A673 (cell line): ENCODE results near the gene RPL32. TPM values are rescaled to one million over a fixed set of nuclear protein-coding genes. Genes with fewer than 3 reads are reported as not detected.

Source experiments
- BruUV-seq: library from RNA; stranded (reverse); fragments of 400-500 nt; replicated peaks from 2 replicates; lab custom pipeline; 2021; lab: Mats Ljungman, UMichigan
- CTCF ChIA-PET: fragments of 300-600 bp; sonication (Branson Sonifier 250); formaldehyde crosslinking; loops from one replicate; lab custom pipeline; 2022; ENCODE audit warnings: antibody characterized with exemption; lab: Charles Lee
- POLR2A ChIA-PET: fragments of 300-600 bp; sonication (Branson Sonifier 250); formaldehyde crosslinking; loops from one replicate; lab custom pipeline; 2022; ENCODE audit warnings: antibody characterized with exemption; ENCODE audit not compliant: low non-redundant PET; lab: Charles Lee
- DNase-seq: peaks from one replicate; pipeline ENCODE4 v3.0.0-alpha.2; 2015; ENCODE audit warnings: low spot score
- H3K27ac ChIP-seq: fragments of 200-600 bp; sonication (generic); 2 replicates; pipeline ENCODE4 v1.5.1; 2016; ENCODE audit warnings: mixed run types, low read depth, mild to moderate bottlenecking, mixed read lengths, antibody characterized with exemption, low read length; ENCODE audit not compliant: poor library complexity, severe bottlenecking
- H3K27me3 ChIP-seq: fragments of 200-600 bp; sonication (generic); replicated peaks from 2 replicates; pipeline ENCODE4 v1.6.1; 2017; ENCODE audit warnings: mixed run types, low read depth, mild to moderate bottlenecking, mixed read lengths, antibody characterized with exemption, low read length; ENCODE audit not compliant: insufficient read depth, poor library complexity
- H3K36me3 ChIP-seq: fragments of 200-600 bp; sonication (generic); 2 replicates; pipeline ENCODE4 v1.6.1; 2016; ENCODE audit warnings: mixed run types, mild to moderate bottlenecking, mixed read lengths, antibody characterized with exemption, low read length; ENCODE audit not compliant: insufficient read depth, poor library complexity, severe bottlenecking
- H3K4me1 ChIP-seq: fragments of 200-600 bp; sonication (generic); 2 replicates; pipeline ENCODE4 v1.6.1; 2017; ENCODE audit warnings: mixed run types, mild to moderate bottlenecking, mixed read lengths, antibody characterized with exemption, low read length; ENCODE audit not compliant: insufficient read depth, poor library complexity, severe bottlenecking
- H3K4me3 ChIP-seq: fragments of 200-600 bp; sonication (generic); 2 replicates; pipeline ENCODE4 v1.5.1; 2016; ENCODE audit warnings: low read depth, mixed run types, mild to moderate bottlenecking, mixed read lengths, low read length; ENCODE audit not compliant: poor library complexity, severe bottlenecking
- H3K9me3 ChIP-seq: fragments of 200-600 bp; sonication (generic); 2 replicates; pipeline ENCODE4 v1.6.1; 2016; ENCODE audit warnings: mixed run types, low read depth, mild to moderate bottlenecking, mixed read lengths, antibody characterized with exemption, low read length; ENCODE audit not compliant: poor library complexity, severe bottlenecking
- CTCF ChIP-seq: fragments of 300-800, 200-600 bp; sonication (generic); conservative IDR thresholded peaks from 2 replicates; pipeline ENCODE4 v1.5.1; 2017; ENCODE audit warnings: low read depth, mild to moderate bottlenecking, antibody characterized with exemption, low read length, moderate library complexity, mixed read lengths
- EZH2 ChIP-seq: fragments of 200-600 bp; sonication (generic); IDR thresholded peaks from 2 replicates; pipeline ENCODE4 v1.6.1; 2017; ENCODE audit warnings: borderline replicate concordance, low read depth, mild to moderate bottlenecking, mixed read lengths, antibody characterized with exemption, low read length; ENCODE audit not compliant: poor library complexity, severe bottlenecking
- intact Hi-C: fragments of 100-400 bp; cut with micrococcal nuclease; formaldehyde crosslinking; loops from one replicate; pipeline ENCODE4 v1.10.0; 2022; ENCODE audit not compliant: unreplicated experiment
- total RNA-seq: library from RNA; stranded (reverse); gene quantifications from 2 replicates; pipeline ENCODE4 v1.2.3, GENCODE V29; 2021

RPL32 gene
- total RNA-seq, 1 experiment from 2014 or later = 1,684 TPM

GRCh38 chr3:12869035-12869621, 27.8 kb upstream of the RPL32 start:
- no peak for DNase-seq

GRCh38 chr3:12868039-12869034, 27.0 kb upstream of the RPL32 start:
- Histone ChIP-seq H3K9me3 (no peaks in the 10 kb centered on the region), H3K36me3 (no peaks in the 10 kb centered on the region), H3K4me1 (no peaks in the 10 kb centered on the region), H3K27ac (no peak overlapping the region), H3K4me3 (no peak overlapping the region), H3K27me3 (no peaks in the 10 kb centered on the region)
- TF ChIP-seq CTCF (peak; percentile 84), EZH2 (no peak)
- CTCF ChIA-PET = interaction anchor here (0.6 to 0.8 kb wide), 3 partner anchors 20 to 116 kb away, joined by 3 to 4 read pairs (median 3); no protein-coding TSS in a partner anchor
- POLR2A ChIA-PET = no interaction called here
- peak; percentile 84 for DNase-seq
- no TSS peak for BruUV-seq
- intact Hi-C loops = loop anchor here (1.0 to 2.0 kb wide), 2 partner anchors 24 to 116 kb away; no protein-coding TSS in a partner anchor

More at GRCh38 chr3:12869035-12869621, 27.8 kb upstream of the RPL32 start:
- Histone ChIP-seq H3K27ac (no peak overlapping the region), H3K4me3 (no peak overlapping the region), H3K27me3 (no peaks in the 10 kb centered on the region), H3K9me3 (no peaks in the 10 kb centered on the region), H3K36me3 (no peaks in the 10 kb centered on the region), H3K4me1 (no peaks in the 10 kb centered on the region)
- intact Hi-C loops = loop anchor here (2.0 kb wide), 1 partner anchor 116 kb away; no protein-coding TSS in a partner anchor
- POLR2A ChIA-PET = no interaction called here
- no TSS peak for BruUV-seq
- TF ChIP-seq CTCF (no peak), EZH2 (no peak)
- CTCF ChIA-PET = interaction anchor here (0.6 kb wide), 1 partner anchor 305 kb away, joined by 3 read pairs; no protein-coding TSS in a partner anchor

GRCh38 chr3:12866836-12867235, 25.5 kb upstream of the RPL32 start:
- Histone ChIP-seq H3K4me3 (no peak overlapping the region), H3K9me3 (no peaks in the 10 kb centered on the region), H3K27ac (no peak overlapping the region), H3K27me3 (no peaks in the 10 kb centered on the region), H3K36me3 (no peaks in the 10 kb centered on the region), H3K4me1 (no peaks in the 10 kb centered on the region)
- CTCF ChIA-PET = no interaction called here
- TF ChIP-seq EZH2 (no peak), CTCF (no peak)
- intact Hi-C loops = no loop called here
- POLR2A ChIA-PET = no interaction called here
- no TSS peak for BruUV-seq
- no peak for DNase-seq
